Measurements from ENCODE around the gene SLC25A6.
A peak's percentile ranks its signal among the peaks of the same experiment; 100 is the strongest.
"Not testable (repeated sequence)": the region's sequence is repeated elsewhere in the genome, so short reads cannot be mapped to it uniquely, and the experiment has no call there.

SLC25A6 gene

DNA sequence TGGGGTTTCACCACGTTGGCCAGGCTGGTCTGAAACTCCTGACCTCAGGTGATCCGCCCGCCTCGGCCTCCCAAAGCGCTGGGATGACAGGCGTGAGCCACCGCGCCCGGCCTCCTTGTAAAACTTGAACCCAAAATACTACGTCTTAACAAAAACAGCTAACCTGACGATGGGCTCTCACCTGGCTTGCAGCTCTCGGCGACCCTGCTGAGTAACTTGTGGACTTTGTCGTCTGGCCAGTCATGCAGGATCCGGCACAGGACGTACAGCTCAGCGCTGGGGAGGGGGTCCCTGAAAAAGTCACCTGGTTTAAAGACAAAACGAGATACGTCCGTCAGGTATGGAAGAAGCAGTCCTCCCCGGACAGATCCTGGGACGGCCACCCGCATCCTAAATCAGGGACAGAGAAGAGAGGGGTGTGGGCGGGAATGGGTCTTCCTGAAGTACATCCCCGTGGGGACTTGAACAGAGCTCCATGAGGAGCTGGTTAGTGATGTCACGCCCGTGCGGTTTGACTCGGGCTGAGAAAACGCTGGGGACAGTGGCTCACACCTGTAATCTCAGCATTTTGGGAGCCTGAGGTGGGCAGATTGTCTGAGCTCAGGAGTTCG is 20.7 kb upstream of the SLC25A6 start:
- DNase-seq (ENCODE audit: low read depth in 3 of 3), result no peak

DNA sequence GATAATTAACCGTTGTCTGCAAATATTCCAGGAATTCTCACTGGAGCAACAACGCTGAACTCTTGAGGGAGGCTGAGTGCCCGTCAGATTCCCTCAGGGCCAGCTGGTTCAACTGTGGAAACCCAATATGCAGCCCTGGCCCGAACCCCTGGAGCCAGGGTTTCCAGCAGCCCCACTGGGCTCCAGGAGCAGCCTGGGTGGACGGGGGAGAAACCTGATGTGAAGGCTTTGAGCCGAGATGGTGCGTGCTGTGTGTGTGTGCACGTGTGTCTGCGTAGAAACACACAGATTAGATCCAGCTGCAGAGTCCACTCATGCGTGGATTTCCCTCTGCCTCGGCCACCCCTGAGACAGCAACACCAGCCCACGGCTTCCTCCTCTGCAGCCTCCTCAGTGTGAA is 19.4 kb upstream of the SLC25A6 start:
- DNase-seq (ENCODE audit: low read depth in 3 of 3), result no peak

DNA sequence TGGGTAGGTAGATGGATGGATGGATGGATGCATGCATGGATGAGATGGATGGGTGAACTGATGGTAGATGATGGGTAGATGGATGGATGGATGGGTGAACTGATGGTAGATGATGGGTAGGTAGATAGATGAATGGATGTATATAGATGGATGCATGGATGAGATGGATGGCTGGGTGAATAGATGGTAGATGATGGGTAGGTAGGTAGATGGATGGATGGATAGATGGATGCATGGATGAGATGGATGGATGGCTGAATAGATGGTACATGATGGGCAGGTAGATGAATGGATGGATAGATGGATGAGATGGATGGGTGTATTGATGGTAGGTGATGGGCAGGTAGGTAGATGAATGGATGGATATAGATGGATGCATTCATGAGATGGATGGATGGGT is 15.1 kb upstream of the SLC25A6 start:
- no peak for DNase-seq (ENCODE audit: low read depth in 3 of 3)

DNA sequence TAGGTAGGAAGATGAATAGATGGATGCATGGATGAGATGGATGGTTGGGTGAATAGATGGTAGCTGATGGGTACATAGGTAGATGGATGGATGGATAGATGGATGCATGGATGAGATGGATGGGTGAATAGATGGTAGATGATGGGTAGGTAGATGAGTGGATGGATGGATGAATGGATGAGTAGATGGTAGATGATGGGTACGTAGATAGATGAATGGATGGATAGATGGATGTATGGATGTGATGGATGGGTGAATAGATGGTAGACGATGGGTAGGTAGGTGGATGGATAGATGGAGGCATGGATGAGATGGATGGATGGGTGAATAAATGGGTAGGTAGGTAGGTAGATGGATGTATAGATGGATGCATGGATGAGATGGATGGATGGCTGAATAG is 13.9 kb upstream of the SLC25A6 start:
- not testable (repeated sequence) for DNase-seq (ENCODE audit: low read depth in 3 of 3)

DNA sequence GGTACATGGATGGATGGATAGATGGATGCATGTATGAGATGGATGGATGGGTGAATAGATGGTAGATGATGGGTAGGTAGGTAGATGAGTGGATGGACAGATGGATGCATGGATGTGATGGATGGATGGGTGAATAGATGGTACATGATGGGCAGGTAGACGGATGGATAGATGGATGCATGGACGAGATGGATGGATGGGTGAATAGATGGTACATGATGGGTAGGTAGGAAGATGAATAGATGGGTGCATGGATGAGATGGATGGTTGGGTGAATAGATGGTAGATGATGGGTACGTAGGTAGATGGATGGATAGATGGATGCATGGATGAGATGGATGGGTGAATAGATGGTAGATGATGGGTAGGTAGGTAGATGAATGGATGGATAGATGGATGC is 12.0 kb upstream of the SLC25A6 start:
- DNase-seq (ENCODE audit: low read depth in 3 of 3), result not testable (repeated sequence)

DNA sequence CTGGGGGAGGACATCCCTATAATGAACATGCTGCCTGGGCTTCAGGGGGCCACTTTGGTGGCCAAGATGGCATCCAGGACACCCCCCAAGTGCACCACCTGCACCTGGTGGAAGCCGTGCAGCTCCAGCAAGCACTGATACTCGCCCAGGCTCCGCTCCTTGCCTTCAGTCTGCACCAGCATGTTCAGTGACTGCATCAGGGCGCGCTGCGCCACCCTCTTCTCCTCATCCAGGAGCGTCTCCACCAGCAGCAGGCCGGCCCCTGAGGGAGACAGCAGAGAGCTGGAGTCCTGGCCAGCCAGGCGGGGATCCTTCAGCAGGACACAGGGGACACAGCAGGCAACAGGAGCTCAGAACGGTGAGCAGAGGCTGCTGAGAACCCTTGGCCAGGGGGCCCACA is 11.3 kb upstream of the SLC25A6 start:
- DNase-seq (ENCODE audit: low read depth in 3 of 3), result no peak

DNA sequence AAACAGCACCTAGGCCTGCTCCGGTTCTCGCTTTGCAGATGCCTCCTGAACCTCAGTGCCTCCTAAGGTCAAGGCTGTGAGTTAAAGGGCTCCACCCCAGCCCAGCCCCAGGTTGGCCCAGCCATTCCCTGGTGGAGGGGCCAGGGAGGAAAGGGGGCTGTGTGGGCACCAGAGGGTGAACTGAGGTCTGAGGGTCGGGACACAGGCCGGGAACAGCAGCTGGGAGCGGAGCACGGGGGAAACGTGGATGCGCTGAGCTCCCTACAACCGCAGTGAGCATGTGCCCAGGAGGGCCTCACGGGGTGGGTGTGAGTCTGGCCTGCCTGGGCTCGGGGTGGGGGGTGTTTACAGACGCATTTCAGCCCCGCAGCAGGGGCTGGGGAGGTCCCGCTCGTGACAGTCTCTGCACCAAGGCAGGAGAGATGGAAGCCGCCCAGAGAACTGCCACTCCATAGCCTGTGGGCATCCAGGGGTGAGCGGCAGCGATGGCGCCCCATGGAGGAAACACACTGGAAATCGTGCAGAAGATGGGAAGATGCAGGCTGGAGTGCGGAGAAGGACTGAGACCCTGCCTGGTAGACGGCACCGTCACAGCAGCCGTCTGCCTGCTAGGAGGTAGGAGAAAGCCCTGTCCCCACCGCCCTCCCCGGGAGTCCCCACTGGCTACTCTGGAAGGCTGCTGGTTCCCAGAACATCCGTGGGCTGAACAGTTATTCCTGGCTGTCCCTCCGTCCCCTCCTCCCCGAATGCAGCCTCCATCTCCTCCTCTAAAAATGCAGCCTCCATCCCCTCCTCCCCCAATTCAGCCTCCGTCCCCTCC is 9.9 kb upstream of the SLC25A6 start:
- DNase-seq (ENCODE audit: low read depth in 3 of 3), result no peak

DNA sequence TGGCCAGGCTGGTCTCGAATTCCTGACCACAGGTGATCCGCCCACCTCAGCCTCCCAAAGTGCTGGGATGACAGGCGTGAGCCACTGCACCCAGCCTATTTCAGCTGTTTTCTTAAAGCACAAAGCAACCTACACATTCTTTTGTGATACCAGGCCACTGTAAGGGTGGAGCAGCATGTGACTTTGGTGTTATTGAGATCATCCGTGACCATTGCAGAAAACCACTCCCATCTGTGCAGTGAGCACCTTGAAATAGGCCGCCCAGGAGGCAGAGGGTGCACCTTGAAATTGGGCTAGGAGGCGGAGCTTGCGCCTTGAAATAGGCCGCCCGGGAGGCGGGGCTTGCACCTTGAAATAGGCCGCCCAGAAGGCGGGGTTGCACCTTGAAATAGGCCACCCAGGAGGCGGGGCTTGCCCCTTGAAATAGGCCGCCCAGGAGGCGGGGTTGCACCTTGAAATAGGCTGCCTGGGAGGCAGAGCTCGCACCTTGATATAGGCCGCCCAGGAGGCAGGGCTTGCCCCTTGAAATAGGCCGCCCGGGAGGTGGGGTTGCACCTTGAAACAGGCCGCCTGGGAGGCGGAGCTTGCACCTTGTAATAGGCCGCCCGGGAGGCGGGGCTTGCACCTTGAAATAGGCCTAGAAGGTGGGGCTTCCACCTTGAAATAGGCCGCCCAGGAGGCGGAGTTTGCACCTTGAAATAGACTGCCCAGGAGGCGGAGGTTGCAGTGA is 9.0 kb upstream of the SLC25A6 start:
- no peak for DNase-seq (ENCODE audit: low read depth in 3 of 3)

DNA sequence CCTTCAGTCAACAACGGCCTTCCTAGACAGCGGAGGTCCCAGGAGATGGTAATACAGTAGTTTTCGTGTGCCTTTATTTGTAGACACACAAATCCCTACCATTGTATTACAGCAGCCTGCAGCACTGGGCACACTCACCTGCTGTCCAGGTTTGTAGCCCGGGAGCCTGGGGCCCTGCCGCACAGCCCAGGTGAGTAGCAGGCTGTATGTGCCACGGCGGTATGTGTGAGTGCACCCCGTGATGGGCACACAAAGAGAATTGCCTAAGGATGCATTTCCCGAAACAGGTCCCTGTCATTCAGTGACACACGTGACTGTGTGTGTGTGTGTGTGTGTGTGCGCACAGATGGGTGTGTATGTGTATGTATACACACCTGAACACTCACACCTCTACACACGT is 8.1 kb upstream of the SLC25A6 start:
- DNase-seq (ENCODE audit: low read depth in 3 of 3), result no peak

DNA sequence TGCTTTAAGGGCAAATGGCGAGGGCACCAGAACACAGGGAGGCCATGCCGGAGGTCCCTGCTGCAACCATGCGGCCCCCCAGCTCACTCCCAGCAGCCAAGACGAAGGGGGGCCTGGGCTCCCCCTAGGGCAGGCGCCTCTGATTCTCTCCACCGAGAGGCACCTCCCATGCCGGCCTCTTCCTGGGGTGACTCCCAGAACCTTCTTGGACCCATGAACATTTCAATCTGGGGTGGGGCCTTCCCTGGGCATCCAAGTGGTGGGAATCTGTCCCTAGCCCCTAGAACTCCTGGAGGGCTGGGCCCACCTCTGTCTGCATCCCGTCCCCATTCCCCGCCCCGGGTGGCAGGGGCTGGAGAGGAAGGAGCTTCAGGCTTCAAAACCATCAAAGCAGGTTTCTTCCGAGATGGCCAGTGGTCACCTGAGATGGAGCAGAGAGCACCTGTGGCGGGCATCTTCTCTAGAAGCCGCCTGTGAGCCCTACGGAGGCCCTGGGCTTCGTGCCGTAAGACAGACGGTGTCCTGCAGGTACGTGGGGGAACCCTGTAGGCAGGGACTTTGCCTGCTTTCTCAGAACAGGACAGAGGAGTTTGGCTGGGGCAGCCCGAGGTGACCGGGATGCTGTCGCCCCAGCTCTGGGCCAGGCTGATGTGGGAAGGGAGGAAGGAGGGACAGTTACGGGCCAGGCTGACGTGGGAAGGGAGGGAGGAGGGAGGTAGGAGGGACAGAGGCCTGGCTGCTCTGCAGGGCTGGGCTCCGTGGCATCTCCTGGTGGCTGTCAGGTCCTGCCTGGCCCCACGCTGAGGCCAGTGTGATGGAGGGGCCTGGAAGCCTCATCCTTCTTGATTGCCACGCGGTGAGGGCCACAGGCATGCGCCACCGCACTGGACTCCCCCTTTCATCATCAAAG is 6.8 kb upstream of the SLC25A6 start:
- DNase-seq (ENCODE audit: low read depth in 3 of 3), result no peak

DNA sequence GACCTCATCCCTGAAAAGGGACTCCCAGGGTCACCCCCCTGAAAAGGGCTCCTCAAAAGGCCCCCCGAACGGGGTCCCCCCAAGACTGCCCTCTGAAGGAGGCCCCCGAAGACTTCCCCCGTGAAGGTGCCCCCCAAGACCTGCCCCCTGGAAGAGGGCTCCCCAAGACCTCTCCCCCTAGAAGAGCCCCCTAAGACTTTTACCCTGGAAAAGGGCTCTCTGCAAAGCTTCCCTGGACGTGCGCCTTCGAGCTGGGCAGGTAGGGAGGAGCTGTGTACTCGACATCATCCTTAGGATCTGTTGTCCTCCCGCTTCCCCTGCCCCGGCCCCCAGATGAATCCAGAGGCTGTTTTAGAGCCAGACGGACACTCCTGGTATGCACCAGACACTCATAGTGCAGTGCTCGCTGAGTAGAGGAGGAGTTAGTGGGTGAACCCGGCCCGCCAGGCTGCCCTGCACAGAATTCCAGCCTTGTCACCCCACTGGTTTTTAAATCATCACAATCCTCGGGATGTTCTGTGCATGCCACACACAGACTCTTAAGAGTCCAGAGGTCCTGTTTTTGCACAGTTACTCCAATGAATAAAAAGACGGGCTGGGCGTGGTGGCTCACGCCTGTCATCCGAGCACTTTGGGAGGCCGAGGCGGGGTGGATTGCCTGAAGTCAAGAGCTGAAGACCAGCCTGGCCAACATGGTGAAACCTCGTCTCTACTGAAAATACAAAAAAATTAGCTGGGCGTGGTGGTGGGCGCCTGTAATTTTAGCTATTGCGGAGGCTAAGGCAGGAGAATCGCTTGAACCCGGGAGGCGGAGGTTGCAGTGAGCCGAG is 5.7 kb upstream of the SLC25A6 start:
- no peak for DNase-seq (ENCODE audit: low read depth in 3 of 3)

DNA sequence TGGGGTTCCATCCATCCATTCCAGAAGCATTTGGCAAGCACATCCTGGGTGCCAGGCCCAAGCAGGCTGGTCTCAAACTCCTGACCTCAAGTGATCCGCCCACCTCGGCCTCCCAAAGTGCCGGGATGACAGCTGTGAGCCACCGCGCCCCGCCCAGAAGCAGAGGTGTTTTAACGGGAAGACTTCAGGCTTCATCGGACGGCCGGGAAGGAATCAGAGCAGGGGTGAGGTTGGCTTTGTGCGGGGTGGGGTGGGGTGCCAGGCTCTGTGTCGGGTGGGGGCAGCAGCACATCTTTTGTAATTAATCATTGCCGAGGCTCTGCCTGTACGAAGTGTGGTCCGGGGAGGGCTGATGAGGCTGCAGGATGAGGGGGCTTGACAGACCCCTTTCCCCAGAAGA is 5.1 kb upstream of the SLC25A6 start:
- DNase-seq (ENCODE audit: low read depth in 3 of 3), result no peak

DNA sequence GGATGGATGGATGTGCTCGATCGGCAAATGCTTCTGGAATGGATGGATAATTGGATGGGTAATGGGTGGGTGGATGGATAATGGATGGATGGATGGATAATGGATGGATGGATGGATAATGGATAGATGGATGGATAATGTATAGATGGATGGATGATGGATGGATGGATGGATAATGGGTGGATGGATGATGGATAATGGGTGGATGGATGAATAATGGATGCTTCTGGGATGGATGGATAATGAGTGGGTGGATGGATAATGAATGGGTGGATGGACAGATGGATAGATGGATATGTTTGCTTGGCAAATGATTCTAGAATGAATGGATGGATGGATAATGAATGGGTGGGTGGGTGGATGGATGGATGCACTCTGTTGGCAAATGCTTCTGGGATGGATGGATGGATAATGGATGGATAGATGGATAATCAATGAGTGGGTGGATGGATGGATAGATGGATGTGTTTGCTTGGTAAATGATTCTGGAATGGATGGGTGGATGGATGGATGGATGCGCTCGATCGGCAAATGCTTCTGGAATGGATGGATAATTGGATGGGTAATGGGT is 3.8 kb upstream of the SLC25A6 start:
- DNase-seq (ENCODE audit: low read depth in 3 of 3), result no peak

DNA sequence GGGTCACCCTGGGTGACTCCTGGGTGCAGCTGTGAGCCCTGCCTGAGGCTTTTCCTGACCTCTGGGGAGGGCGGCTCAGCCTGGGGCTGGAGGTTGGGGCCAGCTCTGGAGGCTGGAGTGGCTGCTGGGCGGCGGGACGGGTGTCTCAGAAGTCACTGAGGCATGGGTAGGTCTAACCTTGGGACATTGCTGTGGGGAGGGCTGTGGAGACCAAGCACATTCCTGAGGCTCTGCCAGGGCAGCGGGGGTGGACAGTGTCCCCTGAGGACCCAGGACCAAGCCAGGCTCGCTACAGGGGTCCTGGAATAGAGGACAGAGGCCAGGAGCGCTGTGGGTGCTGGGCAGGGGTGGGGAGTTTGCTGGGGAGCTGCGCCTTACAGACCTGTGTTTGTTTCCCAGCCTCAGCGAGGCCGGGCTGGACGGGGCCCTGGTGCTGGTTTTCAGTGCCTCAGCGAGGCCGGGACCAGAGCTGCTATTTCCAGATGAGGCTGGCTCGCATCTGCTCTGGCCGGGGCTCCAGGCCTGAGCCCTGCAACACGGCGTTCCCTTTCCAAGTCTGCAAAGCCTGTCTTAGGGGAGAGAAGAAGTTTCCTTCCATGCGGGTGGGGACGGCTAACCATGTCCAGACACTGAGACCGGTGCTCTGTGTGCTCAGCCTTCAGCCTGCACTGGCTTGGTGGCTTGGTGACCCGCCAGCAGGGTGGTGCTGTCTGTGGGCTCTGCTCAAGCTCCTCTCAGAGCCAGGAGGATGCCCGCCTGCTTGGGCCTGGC is 3.0 kb upstream of the SLC25A6 start:
- DNase-seq (ENCODE audit: low read depth in 3 of 3), result no peak

DNA sequence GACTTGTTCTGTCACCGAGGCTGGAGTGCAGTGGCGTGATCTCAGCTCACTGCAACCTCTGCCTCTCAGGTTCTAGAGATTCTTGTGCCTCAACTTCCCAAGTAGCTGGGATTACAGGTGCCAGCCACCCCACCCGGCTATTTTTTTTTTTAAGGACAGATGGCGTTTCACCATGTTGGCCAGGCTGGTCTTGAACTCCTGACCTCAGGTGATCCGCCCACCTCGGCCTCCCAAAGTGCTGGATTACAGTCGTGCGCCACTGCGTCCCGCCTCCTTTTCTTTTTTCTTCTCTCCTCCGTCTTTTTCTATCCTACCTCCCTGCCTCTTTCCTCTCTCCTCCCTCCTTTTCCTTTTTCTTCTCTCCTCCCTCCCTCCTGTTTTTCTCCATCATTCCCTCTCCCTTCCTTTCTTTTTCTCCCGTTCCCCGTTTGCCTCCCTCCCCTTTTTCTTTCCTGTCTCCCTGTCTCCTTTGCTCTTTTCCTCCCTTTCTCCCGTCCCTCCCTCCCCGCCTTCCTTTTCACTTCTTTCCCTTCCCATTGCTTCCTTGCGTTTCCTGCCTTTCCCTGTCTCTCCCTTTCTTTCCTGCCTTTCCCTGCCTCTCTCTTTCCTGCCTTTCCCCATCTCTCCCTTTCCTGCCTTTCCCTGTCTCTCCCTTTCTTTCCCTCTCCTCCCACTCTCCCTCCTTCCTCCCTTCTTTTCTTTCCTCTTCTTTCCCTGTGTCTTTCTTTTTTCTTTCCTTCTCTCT is 2.1 kb upstream of the SLC25A6 start:
- DNase-seq (ENCODE audit: low read depth in 3 of 3), result no peak

DNA sequence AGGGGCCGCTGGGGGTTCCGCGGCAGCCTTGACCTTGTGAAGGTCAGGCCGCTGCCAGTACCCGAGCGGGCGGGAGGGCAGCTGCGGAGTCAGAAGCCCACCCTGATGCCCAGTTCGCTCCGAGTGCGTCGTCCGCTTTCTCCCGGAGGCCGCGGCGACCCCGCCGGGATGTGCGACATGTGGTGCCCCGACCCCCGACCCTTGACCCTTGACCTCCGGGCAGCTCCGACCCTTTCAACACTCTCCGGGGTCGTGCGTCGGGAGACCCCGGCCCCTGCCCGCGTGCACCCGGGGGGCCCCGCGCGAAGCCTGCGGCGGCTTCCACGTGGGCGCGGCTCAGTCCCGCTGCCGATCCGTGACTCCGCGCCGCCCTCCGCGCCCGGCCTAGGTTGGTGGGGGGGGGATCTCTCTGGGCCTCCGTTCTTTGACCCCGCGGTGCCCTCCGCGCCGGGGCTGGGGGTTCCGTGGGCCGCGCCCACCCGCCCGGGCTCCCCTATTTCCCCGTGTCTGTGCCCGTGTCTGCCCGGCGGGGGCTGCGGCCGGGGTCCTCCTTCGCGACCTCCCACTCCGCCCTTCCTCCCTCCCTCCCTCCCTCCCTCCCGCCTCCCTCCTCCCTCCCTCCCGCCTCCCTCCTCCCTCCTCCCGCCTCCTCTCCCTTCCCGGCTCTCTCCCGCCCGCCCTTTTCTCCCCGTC is 609 bp upstream of the SLC25A6 start:
- DNase-seq (ENCODE audit: low read depth in 3 of 3), result no peak

DNA sequence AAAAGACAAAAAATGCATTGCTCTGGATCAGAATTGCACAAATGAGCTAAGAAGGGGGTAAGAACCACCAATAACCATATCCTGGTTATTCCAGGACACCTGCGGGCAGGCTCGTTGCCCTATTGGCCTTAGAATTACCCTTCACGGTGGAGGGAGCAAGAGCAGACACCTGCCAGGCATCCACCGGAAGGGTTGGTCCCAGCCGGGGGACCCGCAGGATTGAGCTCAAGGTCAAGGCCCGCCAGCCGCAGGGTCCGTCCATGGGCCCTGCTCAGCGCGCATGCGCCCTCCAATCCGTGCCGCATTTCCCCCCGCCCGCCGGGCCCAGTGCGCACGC is 575 bp downstream of the SLC25A6 start:
- peak in 1 of 3 experiments; percentile 81 for DNase-seq (ENCODE audit: low read depth in 3 of 3)

DNA sequence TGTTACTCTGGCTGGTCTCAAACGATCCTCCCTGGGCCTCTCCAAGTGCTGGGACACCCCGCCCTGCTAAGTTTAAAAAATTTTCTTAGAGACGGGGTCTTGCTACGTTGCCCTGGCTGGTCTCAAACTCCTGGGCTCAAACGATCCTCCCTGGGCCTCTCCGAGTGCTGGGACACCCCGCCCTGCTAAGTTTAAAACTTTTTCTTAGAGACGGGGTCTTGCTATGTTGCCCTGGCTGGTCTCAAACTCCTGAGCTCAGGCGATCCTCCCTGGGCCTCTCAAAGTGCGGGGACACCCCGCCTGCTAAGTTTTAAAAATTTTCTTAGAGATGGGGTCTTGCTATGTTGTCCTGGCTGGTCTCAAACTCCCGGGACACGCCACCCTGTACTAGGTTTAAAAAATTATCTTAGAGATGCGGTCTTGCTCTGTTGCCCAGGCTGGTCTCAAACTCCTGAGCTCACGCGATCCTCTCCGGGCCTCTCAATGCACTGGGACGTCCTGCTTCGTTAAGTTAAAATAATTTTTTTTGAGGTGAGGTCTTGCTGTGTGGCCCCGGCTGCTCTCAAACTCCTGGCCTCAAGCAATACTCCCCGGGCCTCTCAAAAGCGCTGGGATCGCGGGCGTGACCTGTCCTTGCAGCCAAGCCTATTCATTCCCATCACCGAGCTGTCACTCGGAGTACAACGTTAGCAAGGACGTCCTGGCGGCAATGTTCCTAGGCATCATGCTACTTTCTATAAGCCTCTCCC is 1.1 kb downstream of the SLC25A6 start:
- no peak for DNase-seq (ENCODE audit: low read depth in 3 of 3)
